ENCODE results near the gene NPSR1.

NPSR1 gene

GRCh38 chr7:34751725-34752643, 94.0 kb downstream of the NPSR1 start:
- TF ChIP-seq PATZ1 (CRISPR knock-in tag; IDR thresholded peaks at IDR 0.05; ENCODE audit: borderline replicate concordance) (no peak), ARNTL (CRISPR knock-in tag; IDR thresholded peaks at IDR 0.05; ENCODE audit: borderline replicate concordance, low read depth) (no peak), CSDC2 (CRISPR knock-in tag; IDR thresholded peaks at IDR 0.05) (no peak), ZNF70 (CRISPR knock-in tag; IDR thresholded peaks at IDR 0.05) (no peak), ESRRG (CRISPR knock-in tag; IDR thresholded peaks at IDR 0.05) (no peak), OSR1 (CRISPR knock-in tag; IDR thresholded peaks at IDR 0.05) (no peak), PPARA (CRISPR knock-in tag; IDR thresholded peaks at IDR 0.05; ENCODE audit: borderline replicate concordance) (no peak), SNAI2 (CRISPR knock-in tag; IDR thresholded peaks at IDR 0.05) (no peak), ZFP3 (CRISPR knock-in tag; IDR thresholded peaks at IDR 0.05) (no peak), ISL1 (CRISPR knock-in tag; IDR thresholded peaks at IDR 0.05) (no peak), ZC3H10 (CRISPR knock-in tag; IDR thresholded peaks at IDR 0.05) (no peak), TOX (CRISPR knock-in tag; IDR thresholded peaks at IDR 0.05; ENCODE audit: borderline replicate concordance) (no peak)
- TF ChIP-seq, protein P1, sequence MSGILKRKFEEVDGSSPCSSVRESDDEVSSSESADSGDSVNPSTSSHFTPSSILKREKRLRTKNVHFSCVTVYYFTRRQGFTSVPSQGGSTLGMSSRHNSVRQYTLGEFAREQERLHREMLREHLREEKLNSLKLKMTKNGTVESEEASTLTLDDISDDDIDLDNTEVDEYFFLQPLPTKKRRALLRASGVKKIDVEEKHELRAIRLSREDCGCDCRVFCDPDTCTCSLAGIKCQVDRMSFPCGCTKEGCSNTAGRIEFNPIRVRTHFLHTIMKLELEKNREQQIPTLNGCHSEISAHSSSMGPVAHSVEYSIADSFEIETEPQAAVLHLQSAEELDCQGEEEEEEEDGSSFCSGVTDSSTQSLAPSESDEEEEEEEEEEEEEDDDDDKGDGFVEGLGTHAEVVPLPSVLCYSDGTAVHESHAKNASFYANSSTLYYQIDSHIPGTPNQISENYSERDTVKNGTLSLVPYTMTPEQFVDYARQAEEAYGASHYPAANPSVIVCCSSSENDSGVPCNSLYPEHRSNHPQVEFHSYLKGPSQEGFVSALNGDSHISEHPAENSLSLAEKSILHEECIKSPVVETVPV (CRISPR knock-in tag; IDR thresholded peaks at IDR 0.05), result no peak
- TF ChIP-seq, protein P2, sequence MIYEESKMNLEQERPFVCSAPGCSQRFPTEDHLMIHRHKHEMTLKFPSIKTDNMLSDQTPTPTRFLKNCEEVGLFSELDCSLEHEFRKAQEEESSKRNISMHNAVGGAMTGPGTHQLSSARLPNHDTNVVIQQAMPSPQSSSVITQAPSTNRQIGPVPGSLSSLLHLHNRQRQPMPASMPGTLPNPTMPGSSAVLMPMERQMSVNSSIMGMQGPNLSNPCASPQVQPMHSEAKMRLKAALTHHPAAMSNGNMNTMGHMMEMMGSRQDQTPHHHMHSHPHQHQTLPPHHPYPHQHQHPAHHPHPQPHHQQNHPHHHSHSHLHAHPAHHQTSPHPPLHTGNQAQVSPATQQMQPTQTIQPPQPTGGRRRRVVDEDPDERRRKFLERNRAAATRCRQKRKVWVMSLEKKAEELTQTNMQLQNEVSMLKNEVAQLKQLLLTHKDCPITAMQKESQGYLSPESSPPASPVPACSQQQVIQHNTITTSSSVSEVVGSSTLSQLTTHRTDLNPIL (CRISPR knock-in tag; IDR thresholded peaks at IDR 0.05; ENCODE audit: low read depth), result no peak
- no peak for ATAC-seq

- TF ChIP-seq TOX (CRISPR knock-in tag; IDR thresholded peaks at IDR 0.05; ENCODE audit: borderline replicate concordance), result no peak
- no peak for TF ChIP-seq RARB (CRISPR knock-in tag; IDR thresholded peaks at IDR 0.05)
- TF ChIP-seq, protein P1 (CRISPR knock-in tag; IDR thresholded peaks at IDR 0.05), result no peak
- no peak for TF ChIP-seq PATZ1 (CRISPR knock-in tag; IDR thresholded peaks at IDR 0.05; ENCODE audit: borderline replicate concordance)
- no peak for TF ChIP-seq ZNF565 (CRISPR knock-in tag; conservative IDR thresholded peaks at IDR 0.05; ENCODE audit: low read depth)
- TF ChIP-seq TCF4 (CRISPR knock-in tag; IDR thresholded peaks at IDR 0.05; ENCODE audit: borderline replicate concordance), result no peak
- TF ChIP-seq ISL1 (CRISPR knock-in tag; IDR thresholded peaks at IDR 0.05), result no peak
- TF ChIP-seq SNAI2 (CRISPR knock-in tag; IDR thresholded peaks at IDR 0.05), result no peak
- TF ChIP-seq ZFP3 (CRISPR knock-in tag; IDR thresholded peaks at IDR 0.05), result no peak
- TF ChIP-seq, protein P3, sequence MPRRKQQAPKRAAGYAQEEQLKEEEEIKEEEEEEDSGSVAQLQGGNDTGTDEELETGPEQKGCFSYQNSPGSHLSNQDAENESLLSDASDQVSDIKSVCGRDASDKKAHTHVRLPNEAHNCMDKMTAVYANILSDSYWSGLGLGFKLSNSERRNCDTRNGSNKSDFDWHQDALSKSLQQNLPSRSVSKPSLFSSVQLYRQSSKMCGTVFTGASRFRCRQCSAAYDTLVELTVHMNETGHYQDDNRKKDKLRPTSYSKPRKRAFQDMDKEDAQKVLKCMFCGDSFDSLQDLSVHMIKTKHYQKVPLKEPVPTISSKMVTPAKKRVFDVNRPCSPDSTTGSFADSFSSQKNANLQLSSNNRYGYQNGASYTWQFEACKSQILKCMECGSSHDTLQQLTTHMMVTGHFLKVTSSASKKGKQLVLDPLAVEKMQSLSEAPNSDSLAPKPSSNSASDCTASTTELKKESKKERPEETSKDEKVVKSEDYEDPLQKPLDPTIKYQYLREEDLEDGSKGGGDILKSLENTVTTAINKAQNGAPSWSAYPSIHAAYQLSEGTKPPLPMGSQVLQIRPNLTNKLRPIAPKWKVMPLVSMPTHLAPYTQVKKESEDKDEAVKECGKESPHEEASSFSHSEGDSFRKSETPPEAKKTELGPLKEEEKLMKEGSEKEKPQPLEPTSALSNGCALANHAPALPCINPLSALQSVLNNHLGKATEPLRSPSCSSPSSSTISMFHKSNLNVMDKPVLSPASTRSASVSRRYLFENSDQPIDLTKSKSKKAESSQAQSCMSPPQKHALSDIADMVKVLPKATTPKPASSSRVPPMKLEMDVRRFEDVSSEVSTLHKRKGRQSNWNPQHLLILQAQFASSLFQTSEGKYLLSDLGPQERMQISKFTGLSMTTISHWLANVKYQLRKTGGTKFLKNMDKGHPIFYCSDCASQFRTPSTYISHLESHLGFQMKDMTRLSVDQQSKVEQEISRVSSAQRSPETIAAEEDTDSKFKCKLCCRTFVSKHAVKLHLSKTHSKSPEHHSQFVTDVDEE (CRISPR knock-in tag; IDR thresholded peaks at IDR 0.05), result no peak
- no peak for TF ChIP-seq ARNTL (CRISPR knock-in tag; IDR thresholded peaks at IDR 0.05; ENCODE audit: borderline replicate concordance, low read depth)
- TF ChIP-seq ZFP30 (CRISPR knock-in tag; IDR thresholded peaks at IDR 0.05), result no peak
- TF ChIP-seq ZNF8 (CRISPR knock-in tag; IDR thresholded peaks at IDR 0.05), result no peak
- no peak for ATAC-seq
Observed at GRCh38 chr7:34752929-34753328, 94.9 kb downstream of the NPSR1 start.

Data from SK-N-SH treated with all-trans-retinoic acid at 6 μM for 48 hours (cell line).